H9 (cell line): ENCODE measurements around the gene ZFP57. TPM values are rescaled to one million over a fixed set of nuclear protein-coding genes. Genes with fewer than 3 reads are reported as not detected.

Experiments
- DNase-seq: peaks from one replicate; pipeline ENCODE4 v3.0.0-alpha.2; 2017
- H2AFZ ChIP-seq: one replicate; pipeline ENCODE4 v1.6.1; 2013; ENCODE audit warnings: mild to moderate bottlenecking, low read length, control low read depth, moderate library complexity
- H2AK5ac ChIP-seq: 2 replicates; pipeline ENCODE4 v1.6.1; 2013; ENCODE audit warnings: low read length, control low read depth, mixed read lengths; ENCODE audit not compliant: insufficient read length
- H2BK120ac ChIP-seq: one replicate; pipeline ENCODE4 v1.6.1; 2013; ENCODE audit warnings: low read depth, mild to moderate bottlenecking, low read length, control low read depth, inconsistent platforms; ENCODE audit not compliant: poor library complexity, severe bottlenecking
- H2BK12ac ChIP-seq: 2 replicates; pipeline ENCODE4 v1.6.1; 2013; ENCODE audit warnings: low read length, control low read depth, mixed read lengths, low read depth; ENCODE audit not compliant: insufficient read length
- H2BK15ac ChIP-seq: 2 replicates; pipeline ENCODE4 v1.6.1; 2013; ENCODE audit warnings: low read depth, low read length, control low read depth
- H2BK20ac ChIP-seq: one replicate; pipeline ENCODE4 v1.6.1; 2013; ENCODE audit warnings: low read depth, mild to moderate bottlenecking, low read length, control low read depth, inconsistent platforms; ENCODE audit not compliant: poor library complexity, severe bottlenecking
- H2BK5ac ChIP-seq: 2 replicates; pipeline ENCODE4 v1.6.1; 2013; ENCODE audit warnings: low read length, control low read depth, mixed read lengths; ENCODE audit not compliant: insufficient read length
- H3K14ac ChIP-seq: 2 replicates; pipeline ENCODE4 v1.6.1; 2013; ENCODE audit warnings: low read length, control low read depth; ENCODE audit not compliant: insufficient read depth
- H3K18ac ChIP-seq: 2 replicates; pipeline ENCODE4 v1.6.1; 2013; ENCODE audit warnings: low read depth, mild to moderate bottlenecking, mixed read lengths, low read length, control low read depth; ENCODE audit not compliant: insufficient read length
- H3K23ac ChIP-seq: 2 replicates; pipeline ENCODE4 v1.6.1; 2013; ENCODE audit warnings: low read length, control low read depth, mixed read lengths, low read depth; ENCODE audit not compliant: insufficient read length
- H3K23me2 ChIP-seq: 2 replicates; pipeline ENCODE4 v1.6.1; 2013; ENCODE audit warnings: low read depth, mild to moderate bottlenecking, mixed read lengths, low read length, control low read depth; ENCODE audit not compliant: insufficient read length, poor library complexity, severe bottlenecking
- H3K27ac ChIP-seq: 2 replicates; pipeline ENCODE4 v1.5.1; 2013; ENCODE audit warnings: low read length, control low read depth, mixed read lengths, low read depth; ENCODE audit not compliant: insufficient read length
- H3K27me3 ChIP-seq: 2 replicates; pipeline ENCODE4 v1.6.1; 2013; ENCODE audit warnings: low read length, control low read depth, inconsistent platforms; ENCODE audit not compliant: insufficient read depth
- H3K4ac ChIP-seq: 2 replicates; pipeline ENCODE4 v1.6.1; 2013; ENCODE audit warnings: low read depth, mild to moderate bottlenecking, control low read depth, inconsistent platforms, low read length, moderate library complexity
- H3K4me1 ChIP-seq: 2 replicates; pipeline ENCODE4 v1.6.1; 2013; ENCODE audit warnings: low read length, control low read depth, inconsistent platforms; ENCODE audit not compliant: insufficient read depth
- H3K4me2 ChIP-seq: 2 replicates; pipeline ENCODE4 v1.6.1; 2013; ENCODE audit warnings: low read length, control low read depth, mixed read lengths; ENCODE audit not compliant: insufficient read length, insufficient read depth
- H3K56ac ChIP-seq: 2 replicates; pipeline ENCODE4 v1.6.1; 2013; ENCODE audit warnings: low read depth, mild to moderate bottlenecking, mixed read lengths, low read length, control low read depth; ENCODE audit not compliant: insufficient read length
- H3K79me1 ChIP-seq: 2 replicates; pipeline ENCODE4 v1.6.1; 2013; ENCODE audit warnings: low read depth, mild to moderate bottlenecking, moderate library complexity, low read length, control low read depth, inconsistent platforms; ENCODE audit not compliant: insufficient read depth, poor library complexity, severe bottlenecking
- H3K79me2 ChIP-seq: 2 replicates; pipeline ENCODE4 v1.6.1; 2013; ENCODE audit warnings: low read length, control low read depth, inconsistent platforms; ENCODE audit not compliant: insufficient read depth
- H3K9ac ChIP-seq: 2 replicates; pipeline ENCODE4 v1.6.1; 2013; ENCODE audit warnings: low read length, control low read depth, mixed read lengths; ENCODE audit not compliant: insufficient read length; ENCODE audit errors: extremely low read depth
- H3K9me3 ChIP-seq: one replicate; pipeline ENCODE4 v1.6.1; 2013; ENCODE audit warnings: low read depth, low read length, inconsistent platforms; ENCODE audit not compliant: control insufficient read depth
- H3T11ph ChIP-seq: one replicate; pipeline ENCODE4 v1.6.1; 2013; ENCODE audit warnings: mild to moderate bottlenecking, low read length, control low read depth, inconsistent platforms
- H4K20me1 ChIP-seq: one replicate; pipeline ENCODE4 v1.6.1; 2013; ENCODE audit not compliant: control insufficient read depth, insufficient read length, insufficient read depth
- H4K5ac ChIP-seq: 2 replicates; pipeline ENCODE4 v1.6.1; 2013; ENCODE audit warnings: low read depth, mild to moderate bottlenecking, mixed read lengths, low read length, control low read depth; ENCODE audit not compliant: insufficient read length
- H4K8ac ChIP-seq: replicated peaks from 2 replicates; pipeline ENCODE4 v1.6.1; 2013; ENCODE audit warnings: low read length, control low read depth, mixed read lengths, low read depth; ENCODE audit not compliant: insufficient read length
- H4K91ac ChIP-seq: 2 replicates; pipeline ENCODE4 v1.6.1; 2013; ENCODE audit warnings: low read depth, mild to moderate bottlenecking, moderate library complexity, mixed read lengths, low read length, control low read depth; ENCODE audit not compliant: insufficient read length
- H3K27ac Mint-ChIP-seq, 3 experiments: 2 replicates in 2 of 3; 3 replicates in 1 of 3; pipeline ENCODE4 v1.8.0; 2020 to 2021; ENCODE audit warnings: mixed read lengths in 3 of 3, mild to moderate bottlenecking in 1 of 3, moderate library complexity in 1 of 3
- H3K27me3 Mint-ChIP-seq: 2 replicates; pipeline ENCODE4 v1.8.0; 2021; ENCODE audit warnings: low read depth, mild to moderate bottlenecking, moderate library complexity, mixed read lengths
- H3K36me3 Mint-ChIP-seq, 3 experiments: 2 replicates in 2 of 3; 3 replicates in 1 of 3; pipeline ENCODE4 v1.8.0; 2020 to 2021; ENCODE audit warnings: low read depth in 3 of 3, mixed read lengths in 3 of 3; ENCODE audit not compliant: insufficient read depth in 1 of 3
- H3K4me1 Mint-ChIP-seq, 2 experiments: 2 replicates each; pipeline ENCODE4 v1.8.0; 2020; ENCODE audit warnings: mixed read lengths in 2 of 2
- H3K4me3 Mint-ChIP-seq, 2 experiments: 2 replicates in 1 of 2; 3 replicates in 1 of 2; pipeline ENCODE4 v1.8.0; 2020 to 2021; ENCODE audit warnings: mild to moderate bottlenecking in 2 of 2, mixed read lengths in 2 of 2, moderate library complexity in 1 of 2
- H3K9me3 Mint-ChIP-seq, 2 experiments: 2 replicates in 1 of 2; 3 replicates in 1 of 2; pipeline ENCODE4 v1.8.0; 2020; ENCODE audit warnings: mild to moderate bottlenecking in 2 of 2, mixed read lengths in 2 of 2, moderate library complexity in 1 of 2
- WGBS: extraction: QIAGEN DNeasy Blood & Tissue Kit; methylation state at CpG from one replicate; pipeline ENCODE4 v1.1.7; 2013; ENCODE audit warnings: missing lambda C conversion rate, low lambda C conversion rate, mixed read lengths; ENCODE audit not compliant: insufficient read length; ENCODE audit errors: extremely low coverage; 5-methylcytosine and 5-hydroxymethylcytosine counted together
- total RNA-seq: library from RNA; stranded (reverse); gene quantifications from 2 replicates; pipeline ENCODE4 v1.2.1, GENCODE V29; 2021
- TF ChIP-seq, protein P1 (sequence below): fragments of 200-600 bp; sonication (generic); conservative IDR thresholded peaks from 3 replicates; pipeline ENCODE4 v1.8.0; 2021; ENCODE audit warnings: antibody characterized with exemption, mild to moderate bottlenecking

Gene ZFP57
- total RNA-seq, 1 experiment from 2014 or later, result 1.7 TPM

DNA sequence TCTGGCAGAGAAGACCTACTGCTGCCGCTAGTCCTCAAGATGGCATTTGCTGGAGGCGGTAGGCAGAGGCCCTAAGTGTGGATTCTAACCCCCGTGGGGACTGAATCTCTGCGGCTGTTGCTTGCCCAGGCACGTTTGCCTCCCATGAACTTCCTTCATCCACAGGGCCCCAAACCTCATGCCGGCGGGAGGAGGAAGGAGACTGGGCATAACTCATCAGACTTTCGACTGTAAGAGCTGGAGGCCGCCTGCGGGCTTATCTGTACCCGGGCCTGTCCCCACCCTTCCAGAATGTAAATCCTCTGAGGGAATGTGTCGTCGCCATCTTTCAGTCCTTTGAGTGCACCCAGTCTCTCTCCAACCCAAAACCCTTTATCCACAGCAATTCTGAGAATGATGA lies 990 bp downstream of the ZFP57 start:
- Histone ChIP-seq H2AK5ac (no peak overlapping the region), H3K27ac (no peak overlapping the region), H3K23ac (no peak overlapping the region), H4K91ac (no peak overlapping the region), H2BK15ac (no peak overlapping the region), H4K8ac (no peak overlapping the region), H3K18ac (peak overlapping the region; percentile 11), H2BK20ac (no peak overlapping the region), H3K4me2 (no peak overlapping the region), H3K4ac (no peak overlapping the region), H2AFZ (no peak overlapping the region), H2BK5ac (no peak overlapping the region), H3K9ac (no peak overlapping the region), H3K9me3 (no peaks in the 10 kb centered on the region), H3K79me1 (no peaks in the 10 kb centered on the region), H3K79me2 (no peaks in the 10 kb centered on the region), H3K23me2 (no peaks in the 10 kb centered on the region), H2BK12ac (no peak overlapping the region), H4K5ac (no peak overlapping the region), H4K20me1 (no peaks in the 10 kb centered on the region), H2BK120ac (no peak overlapping the region), H3K56ac (no peak overlapping the region), H3K27me3 (no peaks in the 10 kb centered on the region), H3K14ac (no peak overlapping the region), H3K4me1 (peaks cover 7% of the 10 kb centered on the region; the same call in 1 of the 2 replicates), H3T11ph (no peak overlapping the region)
- Mint-ChIP-seq H3K4me3 (no peak overlapping the region), H3K9me3 (peaks cover 0 to 2% of the 10 kb centered on the region in 2 experiments; a peak in 3 of 5 replicates), H3K27ac (peak overlapping the region in 2 of 3 experiments; percentile 81 to 83; a peak in 3 of 7 replicates), H3K27me3 (no peaks in the 10 kb centered on the region), H3K4me1 (peaks cover 31 to 43% of the 10 kb centered on the region in 2 experiments), H3K36me3 (peaks cover 1 to 11% (median 4%) of the 10 kb centered on the region in 3 experiments; a peak in 6 of 7 replicates)
- TF ChIP-seq, protein P1, sequence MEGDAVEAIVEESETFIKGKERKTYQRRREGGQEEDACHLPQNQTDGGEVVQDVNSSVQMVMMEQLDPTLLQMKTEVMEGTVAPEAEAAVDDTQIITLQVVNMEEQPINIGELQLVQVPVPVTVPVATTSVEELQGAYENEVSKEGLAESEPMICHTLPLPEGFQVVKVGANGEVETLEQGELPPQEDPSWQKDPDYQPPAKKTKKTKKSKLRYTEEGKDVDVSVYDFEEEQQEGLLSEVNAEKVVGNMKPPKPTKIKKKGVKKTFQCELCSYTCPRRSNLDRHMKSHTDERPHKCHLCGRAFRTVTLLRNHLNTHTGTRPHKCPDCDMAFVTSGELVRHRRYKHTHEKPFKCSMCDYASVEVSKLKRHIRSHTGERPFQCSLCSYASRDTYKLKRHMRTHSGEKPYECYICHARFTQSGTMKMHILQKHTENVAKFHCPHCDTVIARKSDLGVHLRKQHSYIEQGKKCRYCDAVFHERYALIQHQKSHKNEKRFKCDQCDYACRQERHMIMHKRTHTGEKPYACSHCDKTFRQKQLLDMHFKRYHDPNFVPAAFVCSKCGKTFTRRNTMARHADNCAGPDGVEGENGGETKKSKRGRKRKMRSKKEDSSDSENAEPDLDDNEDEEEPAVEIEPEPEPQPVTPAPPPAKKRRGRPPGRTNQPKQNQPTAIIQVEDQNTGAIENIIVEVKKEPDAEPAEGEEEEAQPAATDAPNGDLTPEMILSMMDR, result no peak
- DNase-seq, result no peak
- no CpG with 5 or more reads among the region's 13 CpGs for WGBS
